ENCODE measurements around the gene MAML1.

The MAML1 gene

DNA sequence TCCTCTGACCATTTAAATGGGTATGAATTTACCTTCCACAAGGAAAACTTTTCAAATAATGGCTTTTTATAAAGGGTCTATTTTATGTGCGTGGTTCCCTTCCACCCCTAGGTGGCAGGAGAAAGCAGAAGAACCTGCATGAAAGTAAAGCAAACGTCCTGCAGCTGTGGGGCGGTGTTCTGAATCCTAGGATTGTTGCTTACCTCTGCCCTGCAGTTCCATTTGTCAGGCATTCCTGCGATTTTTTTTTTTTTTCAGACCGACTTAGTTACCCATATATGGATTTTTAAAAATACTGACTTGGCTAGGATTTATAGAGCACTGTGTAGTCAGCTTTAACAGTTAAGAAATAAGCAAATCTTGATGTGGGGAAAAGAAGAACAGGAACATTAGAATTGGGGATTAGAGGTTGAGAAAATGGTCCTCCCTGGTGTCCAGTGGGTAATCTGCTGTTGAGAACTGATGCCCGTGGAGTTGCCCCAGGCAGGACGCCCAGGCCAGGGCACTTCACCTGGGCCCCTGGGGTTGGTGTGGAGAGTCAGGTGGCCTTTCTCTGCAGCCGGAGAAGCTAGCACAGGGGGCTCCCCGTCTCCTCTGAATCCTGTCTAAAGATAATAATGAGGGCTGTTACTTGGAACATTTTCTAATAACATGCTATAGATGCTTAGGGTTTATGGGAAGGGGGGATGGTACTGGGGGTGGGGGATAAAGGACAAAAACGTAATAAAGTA lies 30.8 kb downstream of the MAML1 start:
- Histone ChIP-seq H3K9me3 (ENCODE audit: control insufficient read depth, insufficient read depth, low read length) (no peaks in the 10 kb centered on the region), H3K4me1 (ENCODE audit: control insufficient read depth, insufficient read depth, low read length) (peaks cover 16% of the 10 kb centered on the region), H3K27me3 (ENCODE audit: control insufficient read depth, insufficient read depth, low read length) (no peaks in the 10 kb centered on the region), H3K36me3 (ENCODE audit: control insufficient read depth, insufficient read depth, low read length) (peaks cover 17% of the 10 kb centered on the region), H3K4me3 (ENCODE audit: low read depth, low read length) (no peak overlapping the region), H3K9ac (ENCODE audit: low read depth, low read length) (peak overlapping the region; percentile 29)

- peaks cover 21% of the 10 kb centered on the region for H3K36me3 ChIP-seq (ENCODE audit: control insufficient read depth, insufficient read depth, low read length)
- H3K9me3 ChIP-seq (ENCODE audit: control insufficient read depth, insufficient read depth, low read length) = no peaks in the 10 kb centered on the region
- no peak overlapping the region for H3K4me3 ChIP-seq (ENCODE audit: low read depth, low read length)
- no peaks in the 10 kb centered on the region for H3K27me3 ChIP-seq (ENCODE audit: control insufficient read depth, insufficient read depth, low read length)
- H3K9ac ChIP-seq (ENCODE audit: low read depth, low read length) = no peak overlapping the region
- H3K4me1 ChIP-seq (ENCODE audit: control insufficient read depth, insufficient read depth, low read length) = peaks cover 16% of the 10 kb centered on the region
Measured at GRCh38 chr5:179764056-179764455, 31.4 kb downstream of the MAML1 start.

GRCh38 chr5:179765400-179765799 lies 32.8 kb downstream of the MAML1 start:
- no peaks in the 10 kb centered on the region for H3K9me3 ChIP-seq (ENCODE audit: control insufficient read depth, insufficient read depth, low read length)
- peaks cover 30% of the 10 kb centered on the region for H3K36me3 ChIP-seq (ENCODE audit: control insufficient read depth, insufficient read depth, low read length)
- no peak overlapping the region for H3K4me3 ChIP-seq (ENCODE audit: low read depth, low read length)
- no peaks in the 10 kb centered on the region for H3K27me3 ChIP-seq (ENCODE audit: control insufficient read depth, insufficient read depth, low read length)
- H3K9ac ChIP-seq (ENCODE audit: low read depth, low read length) = no peak overlapping the region
- peaks cover 14% of the 10 kb centered on the region for H3K4me1 ChIP-seq (ENCODE audit: control insufficient read depth, insufficient read depth, low read length)

DNA sequence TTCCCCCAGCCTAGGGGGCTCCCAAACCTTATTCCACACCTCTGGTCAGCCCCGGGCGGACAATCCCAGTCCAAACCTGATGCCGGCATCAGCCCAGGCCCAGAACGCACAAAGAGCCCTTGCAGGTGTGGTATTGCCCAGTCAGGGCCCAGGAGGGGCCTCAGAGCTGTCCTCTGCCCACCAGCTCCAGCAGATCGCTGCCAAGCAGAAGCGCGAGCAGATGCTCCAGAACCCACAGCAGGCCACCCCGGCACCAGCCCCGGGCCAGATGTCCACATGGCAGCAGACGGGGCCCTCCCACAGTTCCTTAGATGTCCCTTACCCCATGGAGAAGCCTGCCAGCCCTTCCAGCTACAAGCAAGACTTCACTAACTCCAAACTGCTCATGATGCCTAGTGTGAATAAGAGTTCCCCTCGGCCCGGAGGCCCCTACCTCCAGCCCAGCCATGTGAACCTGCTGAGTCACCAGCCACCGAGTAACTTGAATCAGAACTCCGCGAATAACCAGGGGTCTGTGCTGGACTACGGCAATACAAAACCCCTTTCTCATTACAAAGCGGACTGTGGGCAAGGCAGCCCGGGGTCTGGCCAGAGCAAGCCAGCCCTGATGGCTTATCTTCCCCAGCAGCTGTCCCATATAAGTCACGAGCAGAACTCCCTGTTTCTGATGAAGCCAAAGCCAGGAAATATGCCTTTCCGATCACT lies 33.6 kb downstream of the MAML1 start:
- no peaks in the 10 kb centered on the region for H3K9me3 ChIP-seq (ENCODE audit: control insufficient read depth, insufficient read depth, low read length)
- no peak overlapping the region for H3K9ac ChIP-seq (ENCODE audit: low read depth, low read length)
- peaks cover 35% of the 10 kb centered on the region for H3K36me3 ChIP-seq (ENCODE audit: control insufficient read depth, insufficient read depth, low read length)
- H3K4me1 ChIP-seq (ENCODE audit: control insufficient read depth, insufficient read depth, low read length) = peaks cover 14% of the 10 kb centered on the region
- no peak overlapping the region for H3K4me3 ChIP-seq (ENCODE audit: low read depth, low read length)
- no peaks in the 10 kb centered on the region for H3K27me3 ChIP-seq (ENCODE audit: control insufficient read depth, insufficient read depth, low read length)

- peaks cover 39% of the 10 kb centered on the region for H3K36me3 ChIP-seq (ENCODE audit: control insufficient read depth, insufficient read depth, low read length)
- no peak overlapping the region for H3K9ac ChIP-seq (ENCODE audit: low read depth, low read length)
- no peaks in the 10 kb centered on the region for H3K9me3 ChIP-seq (ENCODE audit: control insufficient read depth, insufficient read depth, low read length)
- no peak overlapping the region for H3K4me3 ChIP-seq (ENCODE audit: low read depth, low read length)
- peaks cover 14% of the 10 kb centered on the region for H3K4me1 ChIP-seq (ENCODE audit: control insufficient read depth, insufficient read depth, low read length)
- no peaks in the 10 kb centered on the region for H3K27me3 ChIP-seq (ENCODE audit: control insufficient read depth, insufficient read depth, low read length)
Measured at GRCh38 chr5:179766726-179767455, 34.3 kb downstream of the MAML1 start.

DNA sequence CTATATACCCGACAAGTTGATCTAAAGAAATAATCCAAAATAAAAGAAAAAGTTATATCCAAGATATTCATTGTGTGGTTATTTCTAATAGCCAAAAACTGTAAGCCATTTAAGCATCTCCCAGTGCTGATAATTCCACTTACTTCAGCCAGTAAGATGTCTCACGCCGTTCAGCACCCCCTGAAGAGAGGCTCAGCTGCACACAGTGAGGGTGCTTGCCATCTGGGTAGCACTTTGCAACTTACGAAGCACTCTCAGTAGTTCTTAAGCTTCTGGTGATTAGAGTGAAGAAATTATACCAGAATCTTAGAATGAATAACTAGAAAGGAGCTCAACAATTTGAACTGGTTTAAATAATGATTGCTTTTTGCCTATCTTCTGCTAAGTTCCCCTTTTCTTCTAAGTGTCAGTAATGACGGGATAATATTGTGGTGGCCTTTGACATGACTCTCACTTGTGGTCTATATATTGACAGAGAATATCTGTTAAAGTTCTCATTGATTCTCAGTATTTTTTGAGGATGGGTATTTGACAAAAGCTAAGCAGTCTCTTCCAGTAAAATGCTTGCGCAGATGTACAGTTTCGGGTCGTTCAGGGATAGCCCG lies 35.0 kb downstream of the MAML1 start:
- Histone ChIP-seq H3K36me3 (ENCODE audit: control insufficient read depth, insufficient read depth, low read length) (peaks cover 42% of the 10 kb centered on the region), H3K4me3 (ENCODE audit: low read depth, low read length) (no peak overlapping the region), H3K9me3 (ENCODE audit: control insufficient read depth, insufficient read depth, low read length) (no peaks in the 10 kb centered on the region), H3K9ac (ENCODE audit: low read depth, low read length) (no peak overlapping the region), H3K27me3 (ENCODE audit: control insufficient read depth, insufficient read depth, low read length) (no peaks in the 10 kb centered on the region), H3K4me1 (ENCODE audit: control insufficient read depth, insufficient read depth, low read length) (peaks cover 11% of the 10 kb centered on the region)

DNA sequence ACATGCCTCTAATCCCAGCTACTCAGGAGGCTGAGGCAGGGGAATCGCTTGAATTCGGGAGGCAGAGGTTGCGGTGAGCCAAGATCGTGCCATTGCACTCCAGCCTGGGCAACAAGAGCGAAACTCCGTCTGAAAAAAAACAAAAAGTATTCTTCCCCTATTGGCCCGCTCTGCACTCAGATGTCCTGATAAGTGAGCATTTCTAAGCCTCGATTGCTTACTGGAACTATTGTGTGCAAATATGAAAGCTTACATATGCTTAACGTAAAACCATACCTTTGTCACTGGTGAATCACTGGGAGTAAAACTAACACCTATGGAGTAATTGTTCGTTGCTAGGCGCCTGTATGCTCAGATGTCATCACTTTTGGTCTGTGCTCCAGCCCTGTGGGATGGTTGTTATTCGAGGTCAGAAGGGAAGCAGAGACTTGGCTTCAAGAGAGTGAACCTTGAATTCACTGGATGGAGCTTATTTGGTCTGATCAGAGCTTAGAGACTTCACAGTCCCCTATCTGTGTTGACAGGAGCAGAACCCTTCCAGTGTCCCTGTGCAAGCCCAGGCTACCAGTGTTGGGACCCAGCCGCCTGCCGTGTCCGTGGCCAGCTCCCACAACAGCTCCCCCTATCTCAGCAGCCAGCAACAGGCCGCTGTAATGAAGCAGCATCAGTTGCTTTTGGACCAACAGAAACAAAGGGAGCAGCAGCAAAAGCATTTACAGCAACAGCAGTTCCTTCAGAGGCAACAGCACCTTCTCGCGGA lies 35.9 kb downstream of the MAML1 start:
- H3K4me1 ChIP-seq (ENCODE audit: control insufficient read depth, insufficient read depth, low read length) = peaks cover 4% of the 10 kb centered on the region
- no peak overlapping the region for H3K9ac ChIP-seq (ENCODE audit: low read depth, low read length)
- no peaks in the 10 kb centered on the region for H3K27me3 ChIP-seq (ENCODE audit: control insufficient read depth, insufficient read depth, low read length)
- peaks cover 48% of the 10 kb centered on the region for H3K36me3 ChIP-seq (ENCODE audit: control insufficient read depth, insufficient read depth, low read length)
- H3K4me3 ChIP-seq (ENCODE audit: low read depth, low read length) = no peak overlapping the region
- H3K9me3 ChIP-seq (ENCODE audit: control insufficient read depth, insufficient read depth, low read length) = no peaks in the 10 kb centered on the region

DNA sequence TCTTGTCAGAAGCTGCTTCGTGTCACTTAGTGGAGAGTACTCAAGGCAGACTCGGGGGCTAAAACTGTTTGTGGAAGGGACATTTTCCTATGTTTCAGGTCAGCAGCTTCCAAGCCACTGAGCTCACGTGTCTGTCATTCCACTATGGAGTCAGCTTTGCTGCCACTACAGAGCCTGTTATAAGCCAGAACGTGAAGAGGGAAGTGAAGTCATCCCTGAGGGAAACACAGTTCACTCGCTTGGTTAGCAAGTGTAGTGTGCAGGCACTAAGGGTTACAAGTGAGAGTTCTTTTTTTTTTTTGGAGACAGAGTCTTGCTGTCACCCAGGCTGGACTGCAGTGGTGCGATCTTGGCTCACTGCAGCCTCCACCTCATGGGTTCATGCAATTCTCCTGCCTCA lies 36.6 kb downstream of the MAML1 start:
- H3K9me3 ChIP-seq (ENCODE audit: control insufficient read depth, insufficient read depth, low read length) = no peaks in the 10 kb centered on the region
- no peak overlapping the region for H3K9ac ChIP-seq (ENCODE audit: low read depth, low read length)
- H3K36me3 ChIP-seq (ENCODE audit: control insufficient read depth, insufficient read depth, low read length) = peaks cover 56% of the 10 kb centered on the region
- no peaks in the 10 kb centered on the region for H3K27me3 ChIP-seq (ENCODE audit: control insufficient read depth, insufficient read depth, low read length)
- H3K4me1 ChIP-seq (ENCODE audit: control insufficient read depth, insufficient read depth, low read length) = no peaks in the 10 kb centered on the region
- H3K4me3 ChIP-seq (ENCODE audit: low read depth, low read length) = no peak overlapping the region

GRCh38 chr5:179769796-179770195 lies 37.2 kb downstream of the MAML1 start:
- H3K9ac ChIP-seq (ENCODE audit: low read depth, low read length) = no peak overlapping the region
- H3K9me3 ChIP-seq (ENCODE audit: control insufficient read depth, insufficient read depth, low read length) = no peaks in the 10 kb centered on the region
- peaks cover 59% of the 10 kb centered on the region for H3K36me3 ChIP-seq (ENCODE audit: control insufficient read depth, insufficient read depth, low read length)
- H3K4me3 ChIP-seq (ENCODE audit: low read depth, low read length) = no peak overlapping the region
- H3K4me1 ChIP-seq (ENCODE audit: control insufficient read depth, insufficient read depth, low read length) = no peaks in the 10 kb centered on the region
- no peaks in the 10 kb centered on the region for H3K27me3 ChIP-seq (ENCODE audit: control insufficient read depth, insufficient read depth, low read length)

GRCh38 chr5:179771311-179771895 lies 38.8 kb downstream of the MAML1 start:
- no peaks in the 10 kb centered on the region for H3K9me3 ChIP-seq (ENCODE audit: control insufficient read depth, insufficient read depth, low read length)
- H3K4me3 ChIP-seq (ENCODE audit: low read depth, low read length) = no peak overlapping the region
- H3K27me3 ChIP-seq (ENCODE audit: control insufficient read depth, insufficient read depth, low read length) = no peaks in the 10 kb centered on the region
- no peaks in the 10 kb centered on the region for H3K4me1 ChIP-seq (ENCODE audit: control insufficient read depth, insufficient read depth, low read length)
- peaks cover 55% of the 10 kb centered on the region for H3K36me3 ChIP-seq (ENCODE audit: control insufficient read depth, insufficient read depth, low read length)
- no peak overlapping the region for H3K9ac ChIP-seq (ENCODE audit: low read depth, low read length)

GRCh38 chr5:179772351-179772750 lies 39.7 kb downstream of the MAML1 start:
- Histone ChIP-seq H3K27me3 (ENCODE audit: control insufficient read depth, insufficient read depth, low read length) (no peaks in the 10 kb centered on the region), H3K36me3 (ENCODE audit: control insufficient read depth, insufficient read depth, low read length) (peaks cover 51% of the 10 kb centered on the region), H3K4me1 (ENCODE audit: control insufficient read depth, insufficient read depth, low read length) (no peaks in the 10 kb centered on the region), H3K4me3 (ENCODE audit: low read depth, low read length) (no peak overlapping the region), H3K9me3 (ENCODE audit: control insufficient read depth, insufficient read depth, low read length) (no peaks in the 10 kb centered on the region), H3K9ac (ENCODE audit: low read depth, low read length) (no peak overlapping the region)
